ENCODE results near the gene ATP13A1. TPM values are rescaled to one million over a fixed set of nuclear protein-coding genes. Genes with fewer than 3 reads are reported as not detected.

ATP13A1 gene
- total RNA-seq, 4 donors from 2014 or later, result 59.3 to 104 (median 81.7) TPM

DNA sequence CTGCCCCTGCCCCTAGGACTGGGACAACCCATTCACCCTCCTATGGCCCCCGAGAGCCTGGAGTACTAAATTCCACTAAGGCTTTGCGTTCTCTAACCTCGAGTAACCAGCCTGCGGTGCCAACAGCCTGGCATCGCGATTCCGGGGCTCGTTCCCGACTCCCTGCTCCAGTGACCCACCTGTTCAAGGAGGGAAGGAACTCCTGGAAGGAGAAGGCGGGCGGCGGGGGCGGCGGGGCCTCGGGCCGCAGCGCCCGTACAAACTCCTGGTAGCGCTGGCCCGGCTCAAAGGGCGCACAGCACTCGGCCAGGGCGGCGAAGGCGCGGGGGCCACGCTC lies 26.3 kb downstream of the ATP13A1 start:
- intact Hi-C loops (cut with DNase I), result no loop called here
- no peak overlapping the region for H3K27ac ChIP-seq (replicated peaks in 1 of 4)
- no peaks in the 10 kb centered on the region for H3K4me1 ChIP-seq
- no peak overlapping the region for H3K4me3 ChIP-seq
- no peaks in the 10 kb centered on the region for H3K27me3 ChIP-seq
- DNase-seq (ENCODE audit: extremely low spot score), result no peak
- no peaks in the 10 kb centered on the region for H3K9me3 ChIP-seq
- no peak for TF ChIP-seq POLR2A (IDR thresholded peaks at IDR 0.05; ENCODE audit: low read depth)
- TF ChIP-seq, protein P1, sequence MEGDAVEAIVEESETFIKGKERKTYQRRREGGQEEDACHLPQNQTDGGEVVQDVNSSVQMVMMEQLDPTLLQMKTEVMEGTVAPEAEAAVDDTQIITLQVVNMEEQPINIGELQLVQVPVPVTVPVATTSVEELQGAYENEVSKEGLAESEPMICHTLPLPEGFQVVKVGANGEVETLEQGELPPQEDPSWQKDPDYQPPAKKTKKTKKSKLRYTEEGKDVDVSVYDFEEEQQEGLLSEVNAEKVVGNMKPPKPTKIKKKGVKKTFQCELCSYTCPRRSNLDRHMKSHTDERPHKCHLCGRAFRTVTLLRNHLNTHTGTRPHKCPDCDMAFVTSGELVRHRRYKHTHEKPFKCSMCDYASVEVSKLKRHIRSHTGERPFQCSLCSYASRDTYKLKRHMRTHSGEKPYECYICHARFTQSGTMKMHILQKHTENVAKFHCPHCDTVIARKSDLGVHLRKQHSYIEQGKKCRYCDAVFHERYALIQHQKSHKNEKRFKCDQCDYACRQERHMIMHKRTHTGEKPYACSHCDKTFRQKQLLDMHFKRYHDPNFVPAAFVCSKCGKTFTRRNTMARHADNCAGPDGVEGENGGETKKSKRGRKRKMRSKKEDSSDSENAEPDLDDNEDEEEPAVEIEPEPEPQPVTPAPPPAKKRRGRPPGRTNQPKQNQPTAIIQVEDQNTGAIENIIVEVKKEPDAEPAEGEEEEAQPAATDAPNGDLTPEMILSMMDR (IDR thresholded peaks at IDR 0.05), result no peak
- TF ChIP-seq EP300 (IDR thresholded peaks at IDR 0.05), result no peak
- TF ChIP-seq POLR2AphosphoS5 (IDR thresholded peaks at IDR 0.05), result no peak
- H3K36me3 ChIP-seq, result peaks cover 3 to 51% (median 18%) of the 10 kb centered on the region in 4 donors
- 87% methylated on average over 27 of the region's 27 CpGs for WGBS

DNA sequence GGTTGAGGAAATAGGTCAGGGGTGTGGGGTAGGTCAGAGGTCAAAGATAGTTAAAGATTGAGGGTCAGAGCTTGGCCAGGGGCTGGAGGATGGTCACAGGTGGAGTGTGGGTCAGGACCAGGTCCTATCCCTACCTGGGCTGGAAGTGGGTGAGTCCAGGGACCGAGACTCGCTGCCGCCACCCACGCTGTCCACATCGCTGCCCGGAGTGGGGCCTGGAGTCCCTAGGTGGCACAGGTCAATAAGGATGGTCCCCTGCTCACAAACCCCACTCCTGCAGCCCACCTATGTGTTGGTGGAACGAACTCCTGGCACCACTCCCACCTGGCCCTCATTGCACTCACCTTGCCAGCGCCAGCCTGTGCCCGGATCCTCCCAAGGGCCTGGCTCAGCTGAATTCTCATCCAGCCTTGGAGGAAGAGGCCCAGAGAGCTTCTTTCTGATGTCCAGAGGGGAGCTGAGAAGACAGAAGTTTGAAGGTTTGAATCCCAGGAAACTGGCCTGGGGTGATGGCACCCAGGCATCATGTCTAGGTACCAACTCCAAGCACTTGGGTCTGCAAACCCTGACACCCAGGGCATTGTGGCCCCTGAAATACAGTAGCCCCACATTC lies 26.8 kb downstream of the ATP13A1 start:
- intact Hi-C loops (cut with DNase I), result no loop called here
- no peak for DNase-seq (ENCODE audit: extremely low spot score)
- no peak overlapping the region for H3K4me3 ChIP-seq
- no peak overlapping the region for H3K27ac ChIP-seq (replicated peaks in 1 of 4)
- WGBS, result 94% methylated on average over 9 of the region's 9 CpGs
- H3K4me1 ChIP-seq, result no peaks in the 10 kb centered on the region
- H3K9me3 ChIP-seq, result no peaks in the 10 kb centered on the region
- peaks cover 3 to 51% (median 18%) of the 10 kb centered on the region in 4 donors for H3K36me3 ChIP-seq
- H3K27me3 ChIP-seq, result no peaks in the 10 kb centered on the region
- TF ChIP-seq, protein P1 (IDR thresholded peaks at IDR 0.05), result no peak
- TF ChIP-seq EP300 (IDR thresholded peaks at IDR 0.05) (no peak), POLR2AphosphoS5 (IDR thresholded peaks at IDR 0.05) (no peak), POLR2A (IDR thresholded peaks at IDR 0.05; ENCODE audit: low read depth) (no peak)

DNA sequence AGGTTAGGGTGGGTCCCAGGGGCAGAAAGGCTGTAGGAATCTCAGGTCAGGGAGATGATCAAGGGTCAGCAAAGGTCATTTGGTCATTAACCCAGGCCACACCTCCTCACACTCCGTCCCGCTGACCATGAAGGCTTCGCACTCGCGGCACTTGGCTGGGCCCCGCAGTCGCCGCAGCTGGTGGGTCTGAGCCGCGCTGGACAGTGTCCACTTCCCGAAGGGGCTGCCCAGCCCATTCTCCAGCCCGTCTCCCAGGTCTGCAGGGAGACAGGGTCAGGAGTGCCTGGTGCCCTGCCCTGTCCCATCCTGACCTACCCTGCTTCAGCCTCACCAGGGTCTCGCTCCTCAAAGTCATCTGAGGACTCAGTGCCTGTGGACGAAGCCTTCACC lies 28.2 kb downstream of the ATP13A1 start:
- TF ChIP-seq POLR2A (IDR thresholded peaks at IDR 0.05; ENCODE audit: low read depth) (no peak), POLR2AphosphoS5 (IDR thresholded peaks at IDR 0.05) (no peak), EP300 (IDR thresholded peaks at IDR 0.05) (no peak)
- TF ChIP-seq, protein P1 (IDR thresholded peaks at IDR 0.05), result no peak
- no peak overlapping the region for H3K27ac ChIP-seq (replicated peaks in 1 of 4)
- peaks cover 3 to 54% (median 18%) of the 10 kb centered on the region in 4 donors for H3K36me3 ChIP-seq
- intact Hi-C loops (cut with DNase I), result no loop called here
- DNase-seq (ENCODE audit: extremely low spot score), result no peak
- no peaks in the 10 kb centered on the region for H3K27me3 ChIP-seq
- 95% methylated on average over 13 of the region's 14 CpGs for WGBS
- H3K9me3 ChIP-seq, result no peaks in the 10 kb centered on the region
- no peaks in the 10 kb centered on the region for H3K4me1 ChIP-seq
- H3K4me3 ChIP-seq, result no peak overlapping the region

DNA sequence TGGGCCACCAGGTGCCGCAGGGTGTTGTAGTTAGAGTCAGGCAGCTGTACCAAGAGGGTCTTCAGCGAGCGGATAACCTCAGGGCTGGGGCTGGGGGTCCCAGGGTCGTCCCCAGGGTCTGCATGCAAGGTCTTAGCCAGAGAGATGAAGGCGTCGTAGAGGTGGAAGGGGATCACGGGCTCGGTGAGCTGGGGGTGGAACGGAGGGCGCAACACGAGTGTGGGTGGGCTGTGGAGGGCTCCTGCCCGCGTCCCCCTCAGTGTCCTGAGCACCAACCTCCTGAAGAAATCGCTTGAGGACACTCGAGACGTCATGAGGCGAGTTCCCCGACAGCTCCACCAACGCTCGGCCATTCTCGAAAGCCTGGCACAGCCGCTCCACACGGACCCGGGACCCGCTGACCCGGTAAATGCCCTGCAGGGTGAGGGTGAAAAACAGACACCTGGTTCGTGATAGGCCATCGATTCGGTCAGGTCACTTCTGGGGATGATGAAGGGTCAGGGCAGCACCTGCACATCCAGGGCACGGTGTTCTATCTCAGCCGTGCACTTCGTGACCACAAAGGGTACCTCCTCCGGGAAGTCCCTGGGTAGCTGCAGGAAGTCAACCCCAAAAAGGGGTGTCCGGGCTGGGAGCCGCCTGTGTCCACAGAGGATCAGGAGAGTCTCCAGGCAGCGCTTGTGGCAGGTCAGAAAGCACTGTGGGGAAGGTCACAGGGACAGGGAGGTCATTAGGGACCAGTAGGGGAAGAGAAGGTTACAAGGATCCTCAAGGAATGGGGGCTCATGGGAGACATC lies 28.8 kb downstream of the ATP13A1 start:
- 93% methylated on average over 32 of the region's 36 CpGs for WGBS
- TF ChIP-seq, protein P1 (IDR thresholded peaks at IDR 0.05), result no peak
- no peak for TF ChIP-seq POLR2AphosphoS5 (IDR thresholded peaks at IDR 0.05)
- TF ChIP-seq EP300 (IDR thresholded peaks at IDR 0.05), result no peak
- TF ChIP-seq POLR2A (IDR thresholded peaks at IDR 0.05; ENCODE audit: low read depth), result no peak

More for the DNA sequence above, 28.8 kb downstream of the ATP13A1 start:
- Histone ChIP-seq H3K4me1 (no peaks in the 10 kb centered on the region), H3K4me3 (no peak overlapping the region), H3K27me3 (no peaks in the 10 kb centered on the region), H3K36me3 (peaks cover 3 to 54% (median 20%) of the 10 kb centered on the region in 4 donors), H3K27ac (replicated peaks in 1 of 4) (no peak overlapping the region), H3K9me3 (no peaks in the 10 kb centered on the region)
- intact Hi-C loops (cut with DNase I), result no loop called here
- DNase-seq (ENCODE audit: extremely low spot score), result no peak

All from esophagus muscularis mucosa (tissue), 4 donors.